Endothelial cell of umbilical vein (primary cell): ENCODE results near the gene ST6GALNAC3. TPM values are rescaled to one million over a fixed set of nuclear protein-coding genes. Genes with fewer than 3 reads are reported as not detected.

ENCODE experiments used
- BruUV-seq: library from RNA; stranded (reverse); fragments of 400-500 nt; replicated peaks from 2 replicates; lab custom pipeline; 2021; lab: Mats Ljungman, UMichigan
- CTCF ChIA-PET: fragments of 300-600, 350-600 bp; sonication (Branson Sonifier 250); formaldehyde crosslinking; loops from one replicate; lab custom pipeline; 2021; ENCODE audit warnings: antibody characterized with exemption, inconsistent platforms; lab: Charles Lee
- POLR2A ChIA-PET: fragments of 300-600, 350-600 bp; sonication (Branson Sonifier 250); formaldehyde crosslinking; loops from one replicate; lab custom pipeline; 2021; ENCODE audit warnings: antibody characterized with exemption, inconsistent platforms; lab: Charles Lee
- DNase-seq: peaks from one replicate; pipeline ENCODE4 v3.0.0-alpha.2; 2011; ENCODE audit warnings: low read depth, low spot score
- FAIRE-seq: peaks from 2 replicates; lab custom pipeline; 2011; peaks lifted over from hg19 to GRCh38; lab: Jason Lieb, UNC
- H2AFZ ChIP-seq: 2 replicates; pipeline ENCODE4 v1.6.0; 2012; ENCODE audit warnings: low read depth, low read length, control low read depth, inconsistent platforms
- H3K27ac ChIP-seq: 2 replicates; pipeline ENCODE4 v1.5.1; 2011; ENCODE audit warnings: low read depth, mild to moderate bottlenecking, control low read depth, low read length, moderate library complexity; ENCODE audit not compliant: insufficient read depth
- H3K27me3 ChIP-seq, 2 experiments: 2 replicates each; pipeline versions ENCODE4 v1.6.0 to v1.6.1; 2011; ENCODE audit warnings: low read length in 2 of 2, mixed read lengths in 1 of 2; ENCODE audit not compliant: control insufficient read depth in 2 of 2, insufficient read depth in 2 of 2
- H3K36me3 ChIP-seq, 2 experiments: 2 replicates in 1 of 2; 3 replicates in 1 of 2; pipeline ENCODE4 v1.5.1; 2011; ENCODE audit warnings: low read length in 2 of 2, mild to moderate bottlenecking in 1 of 2, moderate library complexity in 1 of 2; ENCODE audit not compliant: control insufficient read depth in 2 of 2, insufficient read depth in 2 of 2; ENCODE audit errors: extremely low read depth in 1 of 2
- H3K4me1 ChIP-seq: 3 replicates; pipeline ENCODE4 v1.5.1; 2011; ENCODE audit warnings: mild to moderate bottlenecking, low read length; ENCODE audit not compliant: control insufficient read depth, insufficient read depth; ENCODE audit errors: extremely low read depth
- H3K4me2 ChIP-seq: 2 replicates; pipeline ENCODE4 v1.6.1; 2011; ENCODE audit warnings: low read length, control low read depth, mixed read lengths; ENCODE audit not compliant: insufficient read depth
- H3K4me3 ChIP-seq, 3 experiments: fragments of 200-600 bp in 1 of 3; sonication (generic), shearing (Covaris generic) in 1 of 3; replicated peaks in 1 of 3; 2 replicates each; pipeline ENCODE4 v1.5.1; 2011 to 2016; ENCODE audit warnings: control low read depth in 3 of 3, low read length in 3 of 3, mild to moderate bottlenecking in 2 of 3, inconsistent platforms in 1 of 3, low read depth in 1 of 3, moderate library complexity in 1 of 3; ENCODE audit not compliant: insufficient read depth in 1 of 3
- H3K79me2 ChIP-seq: 2 replicates; pipeline ENCODE4 v1.6.0; 2012; ENCODE audit warnings: low read length, inconsistent platforms; ENCODE audit not compliant: control insufficient read depth, insufficient read depth
- H3K9ac ChIP-seq: replicated peaks from 2 replicates; pipeline ENCODE3; 2011; ENCODE audit warnings: low read length, control low read depth; ENCODE audit not compliant: insufficient read depth; ENCODE audit errors: extremely low read depth
- H3K9me1 ChIP-seq: replicated peaks from 3 replicates; pipeline ENCODE4 v1.6.0; 2011; ENCODE audit warnings: mild to moderate bottlenecking, low read length; ENCODE audit not compliant: control insufficient read depth, insufficient read depth; ENCODE audit errors: extremely low read depth
- H3K9me3 ChIP-seq: replicated peaks from 2 replicates; pipeline ENCODE4 v1.5.1; 2012; ENCODE audit warnings: low read length, inconsistent platforms; ENCODE audit not compliant: control insufficient read depth, insufficient read depth
- H4K20me1 ChIP-seq: replicated peaks from 2 replicates; pipeline ENCODE3; 2011; ENCODE audit warnings: mild to moderate bottlenecking, low read length; ENCODE audit not compliant: control insufficient read depth, insufficient read depth; ENCODE audit errors: extremely low read depth
- CTCF ChIP-seq, 2 donors: IDR thresholded peaks; 1 replicate in 1 of 2; 2 replicates in 1 of 2; pipeline ENCODE4 v1.5.1; 2011; ENCODE audit warnings: low read length in 2 of 2, mild to moderate bottlenecking in 2 of 2, moderate library complexity in 2 of 2, control low read depth in 1 of 2, inconsistent platforms in 1 of 2, low read depth in 1 of 2; ENCODE audit not compliant: insufficient read depth in 1 of 2; ENCODE audit errors: extremely low read depth in 1 of 2
- EZH2 ChIP-seq: IDR thresholded peaks from 2 replicates; pipeline ENCODE4 v1.6.1; 2012; ENCODE audit warnings: borderline replicate concordance, low read depth, mild to moderate bottlenecking, moderate library complexity, low read length, inconsistent platforms; ENCODE audit not compliant: severe bottlenecking
- FOS ChIP-seq: IDR thresholded peaks from 2 replicates; pipeline ENCODE4 v1.6.1; 2011; ENCODE audit warnings: mild to moderate bottlenecking, low read length, moderate library complexity, borderline replicate concordance; ENCODE audit not compliant: insufficient read depth
- GATA2 ChIP-seq: IDR thresholded peaks from 2 replicates; pipeline ENCODE4 v1.7.0; 2011; ENCODE audit warnings: low read depth, mild to moderate bottlenecking, moderate library complexity, mixed read lengths, low read length; ENCODE audit not compliant: insufficient read length, insufficient read depth
- JUN ChIP-seq: IDR thresholded peaks from 2 replicates; pipeline ENCODE4 v1.6.1; 2011; ENCODE audit warnings: borderline replicate concordance, low read depth; ENCODE audit not compliant: insufficient read length, insufficient read depth
- MAX ChIP-seq: IDR thresholded peaks from 2 replicates; pipeline ENCODE4 v1.6.1; 2011; ENCODE audit not compliant: insufficient read depth, insufficient read length
- MYC ChIP-seq: IDR thresholded peaks from one replicate; pipeline ENCODE4 v1.6.1; 2011; ENCODE audit warnings: mild to moderate bottlenecking, low read depth, low read length
- POLR2A ChIP-seq: IDR thresholded peaks from 2 replicates; pipeline ENCODE4 v1.6.1; 2012; ENCODE audit warnings: low read depth, mild to moderate bottlenecking, control low read depth, low read length
- POLR2AphosphoS5 ChIP-seq: IDR thresholded peaks from 2 replicates; pipeline ENCODE4 v1.6.1; 2012; ENCODE audit warnings: low read depth, mild to moderate bottlenecking, control low read depth, low read length, moderate library complexity; ENCODE audit not compliant: insufficient read depth
- dilution Hi-C: fragments of 300-500 bp; cut with MboI; formaldehyde crosslinking; loops from one replicate; pipeline ENCODE4 v1.15.0; 2019; ENCODE audit warnings: low sequenced_read_pairs; ENCODE audit not compliant: extremely low pct_ligation_motif_present
- intact Hi-C: fragments of 100-400 bp; cut with micrococcal nuclease; formaldehyde crosslinking; loops from one replicate; pipeline ENCODE4 v1.10.0; 2022
- polyA plus RNA-seq, 4 experiments: library from polyadenylated mRNA; depleted of rRNA in 3 of 4; stranded (reverse) in 3 of 4; unstranded in 1 of 4; fragments of >200 nt; gene quantifications; 2 replicates each; pipeline versions ENCODE4 v1.2.1 to v1.2.3, GENCODE V29; 2011 to 2012; ENCODE audit warnings: missing spikeins in 1 of 4
- total RNA-seq: library from RNA; stranded (reverse); gene quantifications from 2 replicates; pipeline ENCODE4 v1.2.3, GENCODE V29; 2021

Gene ST6GALNAC3
- total and polyA plus RNA-seq, 2 donors (not counting 3 experiments of a cell fraction or from before 2014, with no cell fraction given): 7.6 to 48.3 TPM

GRCh38 chr1:76354236-76354635, 279.7 kb downstream of the ST6GALNAC3 start:
- Histone ChIP-seq H2AFZ (no peak overlapping the region), H3K36me3 (no peaks in the 10 kb centered on the region), H3K4me2 (no peak overlapping the region), H4K20me1 (no peaks in the 10 kb centered on the region), H3K4me1 (no peaks in the 10 kb centered on the region), H3K4me3 (no peak overlapping the region), H3K27ac (no peak overlapping the region), H3K9me3 (no peaks in the 10 kb centered on the region), H3K79me2 (no peaks in the 10 kb centered on the region), H3K27me3 (no peaks in the 10 kb centered on the region), H3K9ac (no peak overlapping the region), H3K9me1 (peaks cover 2% of the 10 kb centered on the region)
- no peak for TF ChIP-seq GATA2
- TF ChIP-seq POLR2A: no peak
- no peak for TF ChIP-seq CTCF (IDR thresholded peaks at IDR 0.05; ENCODE audit: extremely low read depth in 1 of 2, insufficient read depth in 1 of 2, low read depth in 1 of 2, low read length in 2 of 2)
- no peak for TF ChIP-seq MYC
- no peak for TF ChIP-seq JUN
- no peak for TF ChIP-seq FOS
- no peak for TF ChIP-seq MAX
- TF ChIP-seq POLR2AphosphoS5: no peak
- no peak for TF ChIP-seq EZH2
- dilution Hi-C loops (no loop called here), intact Hi-C loops (no loop called here)
- BruUV-seq: no TSS peak
- CTCF ChIA-PET: interaction anchor here (1.5 to 1.6 kb wide), 2 partner anchors 8 to 20 kb away, joined by 4 to 5 read pairs; no protein-coding TSS in a partner anchor
- POLR2A ChIA-PET: no interaction called here
- FAIRE-seq: no peak
- no peak for DNase-seq
